Measurements from ENCODE around the gene PDE7B.

PDE7B gene

DNA sequence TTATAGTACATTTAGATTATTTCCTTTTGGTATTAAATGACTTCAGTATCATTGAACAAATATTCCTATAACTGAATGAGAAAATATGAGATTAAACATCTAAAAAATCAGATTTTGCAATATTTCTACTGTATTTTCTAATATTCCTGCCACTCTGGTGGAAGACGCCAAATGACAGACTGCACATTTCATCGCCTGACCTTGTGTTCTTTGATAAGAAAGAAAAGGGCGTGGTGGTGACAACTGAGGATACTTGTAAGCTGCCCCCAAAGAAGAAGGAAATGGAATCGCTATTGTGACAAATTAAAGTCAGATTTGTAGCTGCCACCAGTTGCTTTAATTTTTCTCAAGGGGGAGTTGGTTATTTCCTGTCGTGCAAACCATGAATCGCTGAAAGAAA lies 267.3 kb downstream of the PDE7B start:
- Histone ChIP-seq H3K36me3 (ENCODE audit: insufficient read depth, low read length) (no peaks in the 10 kb centered on the region), H2AFZ (ENCODE audit: low read length) (no peak overlapping the region), H3K4me1 (ENCODE audit: insufficient read depth, low read length, severe bottlenecking) (no peaks in the 10 kb centered on the region), H4K20me1 (ENCODE audit: insufficient read depth, low read length) (no peaks in the 10 kb centered on the region), H3K27ac (ENCODE audit: low read depth, low read length, poor library complexity, severe bottlenecking) (no peak overlapping the region), H3K4me3 (ENCODE audit: low read depth, low read length, poor library complexity, severe bottlenecking) (no peak overlapping the region), H3F3A (ENCODE audit: insufficient read depth, low read length) (no peaks in the 10 kb centered on the region), H3K9ac (ENCODE audit: low read length) (no peak overlapping the region), H3K79me2 (ENCODE audit: insufficient read depth, low read length) (no peaks in the 10 kb centered on the region), H3K9me3 (ENCODE audit: low read length) (no peaks in the 10 kb centered on the region), H3K27me3 (ENCODE audit: insufficient read depth, low read length) (no peaks in the 10 kb centered on the region), H3K4me2 (ENCODE audit: low read length) (no peak overlapping the region), H3K9me2 (ENCODE audit: low read depth, low read length) (no peaks in the 10 kb centered on the region)
- no peak for TF ChIP-seq EZH2 (IDR thresholded peaks at IDR 0.05; ENCODE audit: borderline replicate concordance, low read length)
- TF ChIP-seq, protein P1, sequence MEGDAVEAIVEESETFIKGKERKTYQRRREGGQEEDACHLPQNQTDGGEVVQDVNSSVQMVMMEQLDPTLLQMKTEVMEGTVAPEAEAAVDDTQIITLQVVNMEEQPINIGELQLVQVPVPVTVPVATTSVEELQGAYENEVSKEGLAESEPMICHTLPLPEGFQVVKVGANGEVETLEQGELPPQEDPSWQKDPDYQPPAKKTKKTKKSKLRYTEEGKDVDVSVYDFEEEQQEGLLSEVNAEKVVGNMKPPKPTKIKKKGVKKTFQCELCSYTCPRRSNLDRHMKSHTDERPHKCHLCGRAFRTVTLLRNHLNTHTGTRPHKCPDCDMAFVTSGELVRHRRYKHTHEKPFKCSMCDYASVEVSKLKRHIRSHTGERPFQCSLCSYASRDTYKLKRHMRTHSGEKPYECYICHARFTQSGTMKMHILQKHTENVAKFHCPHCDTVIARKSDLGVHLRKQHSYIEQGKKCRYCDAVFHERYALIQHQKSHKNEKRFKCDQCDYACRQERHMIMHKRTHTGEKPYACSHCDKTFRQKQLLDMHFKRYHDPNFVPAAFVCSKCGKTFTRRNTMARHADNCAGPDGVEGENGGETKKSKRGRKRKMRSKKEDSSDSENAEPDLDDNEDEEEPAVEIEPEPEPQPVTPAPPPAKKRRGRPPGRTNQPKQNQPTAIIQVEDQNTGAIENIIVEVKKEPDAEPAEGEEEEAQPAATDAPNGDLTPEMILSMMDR (IDR thresholded peaks at IDR 0.05; ENCODE audit: low read length), result no peak

DNA sequence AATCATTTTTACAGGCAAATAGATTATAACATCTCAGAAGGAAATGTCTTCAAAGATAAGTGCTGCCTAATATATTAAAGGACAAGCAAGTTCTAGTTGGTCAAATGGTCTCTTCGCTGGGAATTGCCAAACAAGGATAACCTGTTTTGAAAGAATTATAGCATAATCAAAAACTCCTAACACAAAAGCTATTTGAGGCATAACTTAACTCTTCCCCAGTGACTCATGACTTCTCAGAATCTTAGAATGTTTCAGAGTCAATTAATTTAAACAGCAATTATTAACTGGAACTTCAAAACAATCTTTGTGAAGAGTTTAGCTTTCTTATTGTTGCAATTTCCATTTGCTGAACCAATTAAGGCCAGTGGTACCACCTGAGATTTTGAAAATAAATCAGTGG lies 272.0 kb downstream of the PDE7B start:
- H4K20me1 ChIP-seq (ENCODE audit: insufficient read depth, low read length), result no peaks in the 10 kb centered on the region
- no peaks in the 10 kb centered on the region for H3K36me3 ChIP-seq (ENCODE audit: insufficient read depth, low read length)
- H3K27me3 ChIP-seq (ENCODE audit: insufficient read depth, low read length), result no peaks in the 10 kb centered on the region
- H3K27ac ChIP-seq (ENCODE audit: low read depth, low read length, poor library complexity, severe bottlenecking), result no peak overlapping the region
- no peaks in the 10 kb centered on the region for H3F3A ChIP-seq (ENCODE audit: insufficient read depth, low read length)
- TF ChIP-seq, protein P1 (IDR thresholded peaks at IDR 0.05; ENCODE audit: low read length), result no peak
- TF ChIP-seq EZH2 (IDR thresholded peaks at IDR 0.05; ENCODE audit: borderline replicate concordance, low read length), result no peak
- no peak overlapping the region for H3K4me3 ChIP-seq (ENCODE audit: low read depth, low read length, poor library complexity, severe bottlenecking)
- no peaks in the 10 kb centered on the region for H3K4me1 ChIP-seq (ENCODE audit: insufficient read depth, low read length, severe bottlenecking)
- H3K9me2 ChIP-seq (ENCODE audit: low read depth, low read length), result no peaks in the 10 kb centered on the region
- H3K9me3 ChIP-seq (ENCODE audit: low read length), result no peaks in the 10 kb centered on the region
- no peak overlapping the region for H3K4me2 ChIP-seq (ENCODE audit: low read length)
- no peak overlapping the region for H3K9ac ChIP-seq (ENCODE audit: low read length)
- H2AFZ ChIP-seq (ENCODE audit: low read length), result no peak overlapping the region
- H3K79me2 ChIP-seq (ENCODE audit: insufficient read depth, low read length), result no peaks in the 10 kb centered on the region

DNA sequence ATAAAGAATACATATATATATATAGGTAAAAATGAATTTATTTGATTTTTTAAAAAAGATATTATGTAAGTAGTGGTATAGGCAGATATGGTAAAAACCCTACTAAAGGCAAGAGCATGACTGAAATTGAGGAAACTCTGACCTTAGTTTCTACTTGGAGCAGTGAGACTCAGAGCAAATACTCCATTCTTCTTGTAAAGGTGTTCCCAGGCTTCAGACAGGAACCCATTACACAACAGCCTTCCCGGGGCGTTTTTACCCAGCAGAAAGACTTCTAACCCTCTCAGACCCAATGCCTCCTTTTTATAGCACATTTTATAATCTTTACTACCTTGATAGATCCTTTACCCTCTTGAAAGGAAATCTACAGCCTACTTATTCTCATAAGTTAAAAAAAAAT lies 274.1 kb downstream of the PDE7B start:
- TF ChIP-seq, protein P1 (IDR thresholded peaks at IDR 0.05; ENCODE audit: low read length), result no peak
- no peak for TF ChIP-seq EZH2 (IDR thresholded peaks at IDR 0.05; ENCODE audit: borderline replicate concordance, low read length)
- H3K9me2 ChIP-seq (ENCODE audit: low read depth, low read length), result no peaks in the 10 kb centered on the region
- no peak overlapping the region for H3K4me2 ChIP-seq (ENCODE audit: low read length)
- H3K36me3 ChIP-seq (ENCODE audit: insufficient read depth, low read length), result no peaks in the 10 kb centered on the region
- H4K20me1 ChIP-seq (ENCODE audit: insufficient read depth, low read length), result no peaks in the 10 kb centered on the region
- H3K4me1 ChIP-seq (ENCODE audit: insufficient read depth, low read length, severe bottlenecking), result no peaks in the 10 kb centered on the region
- no peaks in the 10 kb centered on the region for H3K9me3 ChIP-seq (ENCODE audit: low read length)
- H3K79me2 ChIP-seq (ENCODE audit: insufficient read depth, low read length), result no peaks in the 10 kb centered on the region
- no peaks in the 10 kb centered on the region for H3F3A ChIP-seq (ENCODE audit: insufficient read depth, low read length)
- H3K27me3 ChIP-seq (ENCODE audit: insufficient read depth, low read length), result no peaks in the 10 kb centered on the region
- no peak overlapping the region for H3K27ac ChIP-seq (ENCODE audit: low read depth, low read length, poor library complexity, severe bottlenecking)
- H3K9ac ChIP-seq (ENCODE audit: low read length), result no peak overlapping the region
- H3K4me3 ChIP-seq (ENCODE audit: low read depth, low read length, poor library complexity, severe bottlenecking), result no peak overlapping the region
- no peak overlapping the region for H2AFZ ChIP-seq (ENCODE audit: low read length)

Measured in OCI-LY1 (cell line).